GM18526 (cell line): Measurements from ENCODE around the gene ALPP.

Source experiments
- POLR2A ChIP-seq: IDR thresholded peaks from 3 replicates; pipeline ENCODE4 v1.6.1; 2011; ENCODE audit not compliant: insufficient read length; ENCODE audit errors: extremely low read depth

ALPP gene

DNA sequence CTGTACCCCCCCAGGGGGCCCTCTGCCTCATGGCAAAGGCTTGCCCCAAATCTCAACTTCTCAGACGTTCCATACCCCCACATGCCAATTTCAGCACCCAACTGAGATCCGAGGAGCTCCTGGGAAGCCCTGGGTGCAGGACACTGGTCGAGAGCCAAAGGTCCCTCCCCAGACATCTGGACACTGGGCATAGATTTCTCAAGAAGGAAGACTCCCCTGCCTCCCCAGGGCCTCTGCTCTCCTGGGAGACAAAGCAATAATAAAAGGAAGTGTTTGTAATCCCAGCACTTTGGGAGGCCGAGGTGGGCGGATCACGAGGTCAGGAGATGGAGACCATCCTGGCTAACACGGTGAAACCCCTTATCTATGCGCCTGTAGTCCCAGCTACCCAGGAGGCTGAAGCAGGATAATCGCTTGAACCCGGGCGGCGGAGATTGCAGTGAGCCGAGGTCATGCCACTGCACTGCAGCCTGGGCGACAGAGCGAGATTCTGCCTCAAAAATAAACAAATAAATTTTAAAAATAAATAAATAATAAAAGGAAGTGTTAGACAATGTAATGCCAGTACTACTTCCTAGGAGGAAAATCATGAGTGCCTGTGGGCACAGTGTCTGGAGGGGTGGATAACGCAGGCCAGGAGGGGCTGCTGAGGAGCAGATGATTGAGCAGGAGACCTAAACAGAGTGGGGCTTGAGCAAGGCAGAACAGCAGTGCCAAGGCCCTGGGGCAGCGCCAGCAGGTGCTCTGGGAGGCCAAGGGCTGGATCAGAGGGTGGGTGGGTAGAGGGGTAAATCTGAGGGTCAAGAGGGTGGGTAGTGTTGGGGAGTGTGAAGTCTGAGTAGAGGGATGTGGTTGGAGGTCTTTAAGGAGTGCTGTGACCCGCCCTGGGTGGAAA is 4.0 kb downstream of the ALPP start:
- TF ChIP-seq POLR2A, result no peak

- TF ChIP-seq POLR2A, result no peak
Measured at GRCh38 chr2:232384466-232384865, 5.9 kb downstream of the ALPP start.

GRCh38 chr2:232385660-232386489 is 7.3 kb downstream of the ALPP start:
- no peak for TF ChIP-seq POLR2A

DNA sequence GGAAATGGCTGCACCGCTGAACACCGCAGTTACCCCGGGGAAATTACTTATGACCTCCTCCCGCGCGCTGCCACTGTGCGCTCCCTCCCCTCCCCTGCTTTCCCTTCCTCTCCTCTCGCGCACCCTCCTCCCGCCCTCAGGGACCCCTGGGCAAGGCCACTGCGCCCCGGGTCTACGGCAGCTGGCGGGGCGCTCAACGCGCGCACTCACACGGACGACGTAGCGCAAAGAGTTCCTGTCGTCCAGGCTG is 7.9 kb downstream of the ALPP start:
- no peak for TF ChIP-seq POLR2A

DNA sequence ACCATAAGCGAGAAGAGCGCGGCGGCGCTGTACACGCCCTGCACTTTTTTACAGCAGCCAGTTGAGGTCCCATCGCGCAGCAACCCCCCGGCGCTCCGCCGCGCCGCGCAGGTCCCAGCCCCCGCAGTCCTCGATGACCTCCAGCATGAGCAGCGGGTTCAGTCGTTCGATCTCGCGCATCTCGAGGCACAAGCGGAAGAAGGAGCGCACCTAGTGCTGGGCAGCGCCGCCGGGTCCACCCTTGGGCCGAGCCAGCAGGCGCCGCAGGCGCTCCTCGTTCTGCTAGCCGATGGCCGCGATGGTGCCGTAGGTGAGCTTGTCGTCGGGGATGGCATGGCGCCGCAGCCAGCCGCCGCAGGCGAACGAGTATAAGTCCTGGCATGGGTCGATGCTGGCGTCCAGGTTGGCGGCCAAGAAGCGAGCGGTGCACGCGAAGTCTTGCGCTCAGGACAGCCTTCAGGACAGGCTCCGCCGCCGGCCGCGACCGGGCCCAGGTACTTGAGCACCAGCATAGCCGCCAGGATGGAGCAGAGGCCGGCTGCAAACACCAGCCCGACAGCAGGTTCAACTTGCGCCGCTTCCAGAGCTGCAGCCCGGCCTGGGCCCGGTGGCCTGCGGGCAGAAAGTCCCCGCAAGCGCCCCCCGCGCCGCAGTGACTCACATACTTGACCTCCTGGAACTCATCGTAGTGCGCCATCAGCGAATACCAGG is 8.3 kb downstream of the ALPP start:
- no peak for TF ChIP-seq POLR2A

DNA sequence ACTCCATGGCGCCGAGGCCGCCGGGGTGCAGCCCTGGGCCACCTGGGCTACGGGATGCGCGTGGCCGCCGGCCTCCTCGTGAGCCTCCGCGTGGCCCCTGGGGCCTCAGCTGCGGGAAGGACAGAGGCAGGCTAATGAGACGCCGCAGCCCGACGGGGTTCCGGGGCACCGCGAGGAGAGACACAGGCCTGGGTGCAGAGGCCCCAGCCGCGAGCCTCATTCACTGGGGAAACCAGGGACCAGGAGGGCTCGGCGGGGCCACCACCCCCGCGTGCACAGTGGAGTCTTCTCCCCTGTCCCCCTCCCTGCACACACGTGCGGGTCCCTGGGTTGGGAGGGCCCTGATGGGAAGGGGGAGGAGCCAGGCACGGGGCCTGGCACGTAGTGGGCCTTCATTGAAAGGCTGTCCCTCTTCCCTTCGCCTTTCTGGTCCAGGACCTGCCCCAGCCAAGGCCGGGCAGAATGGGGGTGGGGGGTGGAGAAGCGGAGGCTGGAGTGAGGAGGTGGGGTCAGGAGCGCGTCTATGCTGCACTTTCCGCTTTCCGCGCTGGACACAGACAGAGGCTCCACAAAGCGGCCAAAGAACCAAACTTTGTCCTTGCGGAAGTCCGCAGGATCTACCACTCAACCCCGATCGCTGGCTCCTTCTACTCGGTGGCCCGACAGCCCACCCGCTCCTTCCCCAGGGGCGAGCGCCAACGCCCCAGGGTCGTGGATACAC is 9.1 kb downstream of the ALPP start:
- no peak for TF ChIP-seq POLR2A

DNA sequence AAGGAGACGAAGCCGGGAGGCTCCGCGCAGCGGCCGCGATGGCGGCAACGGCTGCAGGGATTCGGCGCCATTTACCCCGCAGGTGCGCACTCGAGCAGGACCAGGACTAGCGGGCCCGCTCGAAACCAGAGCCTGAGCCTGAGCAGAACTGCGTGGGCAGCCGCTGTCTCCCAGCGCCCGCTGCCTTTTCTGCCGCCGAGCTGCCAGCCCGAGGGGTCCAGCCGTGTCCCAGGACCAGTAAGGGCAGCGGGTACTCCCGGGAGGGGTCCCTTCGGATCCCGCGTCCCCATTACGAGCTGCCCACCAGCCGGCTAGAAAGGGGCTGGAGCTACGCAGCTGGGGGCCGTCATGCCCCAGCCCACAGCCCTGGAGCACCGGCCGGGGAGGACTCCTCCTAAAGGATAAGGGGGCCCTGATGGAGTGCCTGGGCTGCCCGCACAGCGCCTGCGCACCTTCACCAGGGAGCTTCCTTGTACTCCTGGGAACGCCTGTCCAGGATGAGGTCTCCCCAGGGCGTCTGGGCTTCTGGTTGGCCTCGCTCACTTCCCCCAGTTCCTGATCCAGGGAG is 9.9 kb downstream of the ALPP start:
- no peak for TF ChIP-seq POLR2A

- no peak for TF ChIP-seq POLR2A
Measured at GRCh38 chr2:232389327-232389726, 10.8 kb downstream of the ALPP start.

- TF ChIP-seq POLR2A, result no peak
Measured at GRCh38 chr2:232390661-232391060, 12.1 kb downstream of the ALPP start.

- TF ChIP-seq POLR2A, result no peak
Measured at GRCh38 chr2:232393556-232393955, 15.0 kb downstream of the ALPP start.

GRCh38 chr2:232395586-232395985 is 17.0 kb downstream of the ALPP start:
- no peak for TF ChIP-seq POLR2A

DNA sequence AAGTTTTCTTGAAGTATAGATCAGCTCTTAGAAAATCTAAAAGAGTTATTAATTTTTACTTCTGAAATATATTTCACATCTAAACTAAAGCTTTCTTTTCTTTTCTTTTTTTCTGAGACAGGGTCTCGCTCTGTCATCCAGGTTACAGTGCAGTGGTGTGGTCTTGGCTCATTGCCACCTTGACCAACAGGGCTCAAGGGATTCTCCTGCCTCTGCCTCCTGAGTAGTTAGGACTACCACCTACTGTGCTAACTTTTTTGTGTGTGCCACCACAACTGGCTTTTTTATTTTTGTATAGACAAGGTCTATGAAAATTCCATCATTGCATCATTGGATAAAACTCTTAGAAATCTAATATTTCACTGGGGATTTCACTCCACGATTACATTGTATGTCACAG is 18.1 kb downstream of the ALPP start:
- no peak for TF ChIP-seq POLR2A

DNA sequence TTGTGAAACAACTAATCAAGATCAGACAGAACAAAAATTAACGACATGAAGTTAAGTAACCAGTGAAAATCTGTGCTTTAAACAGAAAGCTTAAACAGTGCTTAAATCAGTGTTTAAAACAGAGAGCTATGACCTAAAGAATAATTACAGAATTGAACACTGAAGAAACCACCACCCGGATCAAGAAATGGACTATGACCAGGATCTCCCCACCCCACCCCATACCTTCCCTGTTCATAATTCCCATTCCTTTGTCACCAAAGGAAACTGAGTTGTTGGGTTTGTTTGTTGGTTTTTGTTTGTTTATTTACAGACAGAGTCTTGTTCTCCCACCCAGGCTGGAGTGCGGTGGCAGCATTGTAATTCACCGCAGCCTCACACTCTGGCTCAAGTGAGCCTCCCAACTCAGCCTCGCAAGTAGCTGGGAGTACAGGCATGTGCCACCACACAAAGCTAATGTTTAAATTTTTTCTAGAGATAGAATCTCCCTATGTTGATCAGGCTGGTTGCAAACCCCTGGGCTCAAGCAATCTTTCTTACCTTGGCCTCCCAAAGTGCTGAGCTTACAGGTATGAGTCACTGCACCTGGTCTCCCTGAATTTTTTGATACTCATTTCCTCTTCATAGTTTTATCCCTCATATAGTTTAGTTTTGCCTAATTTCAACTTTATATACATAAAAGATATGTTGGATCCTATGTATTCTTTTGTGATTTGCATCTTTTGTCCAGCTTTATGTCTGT is 19.9 kb downstream of the ALPP start:
- no peak for TF ChIP-seq POLR2A
